HCT116 (cell line): ENCODE data around the gene SLC66A3. TPM values are rescaled to one million over a fixed set of nuclear protein-coding genes. Genes with fewer than 3 reads are reported as not detected.

ENCODE experiments used
- ATAC-seq: fragments of 200-7000 bp; cut with Tn5 transposase; 2 replicates; pipeline ENCODE4 v1.9.1; 2020; ENCODE audit warnings: mild to moderate bottlenecking, moderate library complexity
- BruUV-seq: library from RNA; stranded (reverse); fragments of 400-500 nt; replicated peaks from 2 replicates; lab custom pipeline; 2021; lab: Mats Ljungman, UMichigan
- CTCF ChIA-PET: fragments of 300-600 bp; sonication (Branson Sonifier 250); formaldehyde crosslinking; loops from one replicate; lab custom pipeline; 2021; ENCODE audit warnings: antibody characterized with exemption; lab: Charles Lee
- POLR2A ChIA-PET: fragments of 300-600, 350-600 bp; sonication (Branson Sonifier 250); formaldehyde crosslinking; loops from one replicate; lab custom pipeline; 2021; ENCODE audit warnings: antibody characterized with exemption; lab: Charles Lee
- RAD21 ChIA-PET, 2 experiments: fragments of 300-600 bp; sonication (Branson Sonifier 250); formaldehyde crosslinking; loops; one replicate each; lab custom pipeline; 2023; ENCODE audit warnings: low total read pairs in 2 of 2; ENCODE audit not compliant: uncharacterized antibody in 2 of 2, unreplicated experiment in 2 of 2, low non-redundant PET in 1 of 2; lab: Charles Lee
- DNase-seq: peaks from one replicate; pipeline ENCODE4 v3.0.0-alpha.2; 2010; ENCODE audit warnings: low read depth, low spot score
- H2AFZ ChIP-seq: fragments of 200-600 bp; shearing (Covaris generic), sonication (generic); 2 replicates; pipeline ENCODE4 v1.6.1; 2017; ENCODE audit warnings: low read depth, mixed run types, mixed read lengths, antibody characterized with exemption, low read length; ENCODE audit not compliant: poor library complexity, severe bottlenecking
- H3K27ac ChIP-seq: 2 replicates; pipeline ENCODE4 v1.5.1; 2012; ENCODE audit warnings: low read depth, low read length
- H3K27me3 ChIP-seq: fragments of 200-600 bp; sonication (generic); 2 replicates; pipeline ENCODE4 v1.6.1; 2016; ENCODE audit warnings: mixed run types, low read length, mixed read lengths; ENCODE audit not compliant: insufficient read depth
- H3K36me3 ChIP-seq, 2 experiments: fragments of 200-500 bp in 1 of 2; fragments of 200-600 bp in 1 of 2; sonication (Bioruptor generic) in 1 of 2; sonication (generic) in 1 of 2; 2 replicates each; pipeline versions ENCODE4 v1.5.1 to v1.6.1; 2014 to 2016; ENCODE audit warnings: low read length in 2 of 2, inconsistent platforms in 1 of 2, mixed read lengths in 1 of 2, mixed run types in 1 of 2; ENCODE audit not compliant: insufficient read depth in 2 of 2, control insufficient read depth in 1 of 2
- H3K4me1 ChIP-seq, 2 experiments: fragments of 200-600 bp in 1 of 2; sonication (generic) in 1 of 2; 2 replicates each; pipeline versions ENCODE4 v1.5.1 to v1.6.1; 2012 to 2017; ENCODE audit warnings: low read length in 2 of 2, inconsistent platforms in 1 of 2, mild to moderate bottlenecking in 1 of 2, mixed read lengths in 1 of 2, mixed run types in 1 of 2, moderate library complexity in 1 of 2; ENCODE audit not compliant: insufficient read depth in 2 of 2, control insufficient read depth in 1 of 2
- H3K4me2 ChIP-seq: fragments of 200-600 bp; sonication (generic); 2 replicates; pipeline ENCODE4 v1.6.1; 2017; ENCODE audit warnings: mixed run types, low read length, mixed read lengths
- H3K4me3 ChIP-seq, 2 experiments: fragments of 200-600 bp in 1 of 2; sonication (generic) in 1 of 2; replicated peaks in 1 of 2; 2 replicates each; pipeline ENCODE4 v1.5.1; 2011 to 2016; ENCODE audit warnings: low read length in 2 of 2, control low read depth in 1 of 2, low read depth in 1 of 2, mild to moderate bottlenecking in 1 of 2, mixed read lengths in 1 of 2, mixed run types in 1 of 2
- H3K79me2 ChIP-seq: fragments of 200-600 bp; sonication (generic); 2 replicates; pipeline ENCODE4 v1.6.1; 2017; ENCODE audit warnings: mild to moderate bottlenecking, mixed run types, low read length, moderate library complexity, mixed read lengths; ENCODE audit not compliant: insufficient read depth
- H3K9ac ChIP-seq: fragments of 200-600 bp; sonication (generic); 2 replicates; pipeline ENCODE4 v1.6.1; 2016; ENCODE audit warnings: low read length, mixed read lengths
- H3K9me2 ChIP-seq: fragments of 200-600 bp; sonication (generic), shearing (Covaris generic); 2 replicates; pipeline ENCODE4 v1.6.1; 2017; ENCODE audit warnings: mixed run types, mild to moderate bottlenecking, moderate library complexity; ENCODE audit not compliant: insufficient read depth
- H3K9me3 ChIP-seq, 2 experiments: fragments of 200-500 bp in 1 of 2; fragments of 200-600 bp in 1 of 2; sonication (Bioruptor generic) in 1 of 2; sonication (generic) in 1 of 2; 2 replicates each; pipeline ENCODE4 v1.6.1; 2014 to 2017; ENCODE audit warnings: low read length in 2 of 2, mixed read lengths in 2 of 2, inconsistent platforms in 1 of 2, low read depth in 1 of 2, mild to moderate bottlenecking in 1 of 2, mixed run types in 1 of 2, moderate library complexity in 1 of 2; ENCODE audit not compliant: control insufficient read depth in 1 of 2, insufficient read depth in 1 of 2
- H4K20me1 ChIP-seq: fragments of 200-600 bp; sonication (generic), shearing (Covaris generic); 2 replicates; pipeline ENCODE4 v1.6.1; 2017; ENCODE audit warnings: mixed run types, mild to moderate bottlenecking, moderate library complexity; ENCODE audit not compliant: insufficient read depth
- EZH2 ChIP-seq: fragments of 200-600 bp; sonication (generic); IDR thresholded peaks from 2 replicates; pipeline ENCODE4 v1.6.1; 2017; ENCODE audit warnings: antibody characterized with exemption, mixed run types
- JUND ChIP-seq: IDR thresholded peaks from 2 replicates; pipeline ENCODE4 v1.6.1; 2012
- POLR2A ChIP-seq: IDR thresholded peaks from 2 replicates; pipeline ENCODE4 v1.7.0; 2011; ENCODE audit warnings: borderline replicate concordance; ENCODE audit not compliant: insufficient read depth, insufficient read length; ENCODE audit errors: extremely low read depth
- SP1 ChIP-seq: IDR thresholded peaks from 2 replicates; pipeline ENCODE4 v1.6.1; 2012; ENCODE audit warnings: low read depth
- SRF ChIP-seq: IDR thresholded peaks from 2 replicates; pipeline ENCODE4 v1.6.1; 2012; ENCODE audit warnings: low read depth
- ZNF274 ChIP-seq: fragments of 200-500 bp; sonication (Bioruptor generic); IDR thresholded peaks from 2 replicates; pipeline ENCODE4 v1.6.1; 2014; ENCODE audit warnings: mild to moderate bottlenecking, low read depth, low read length, inconsistent platforms
- intact Hi-C: fragments of 100-400 bp; cut with micrococcal nuclease; formaldehyde crosslinking; loops from 2 replicates; pipeline ENCODE4 v1.10.0; 2022
- total RNA-seq: library from RNA; stranded (reverse); gene quantifications from one replicate; pipeline ENCODE4 v1.2.1, GENCODE V29; 2021; ENCODE audit not compliant: unreplicated experiment
- TF ChIP-seq, protein P1 (sequence below): IDR thresholded peaks from 2 replicates; pipeline ENCODE4 v1.6.1; 2011; ENCODE audit warnings: mild to moderate bottlenecking, low read length, moderate library complexity; ENCODE audit not compliant: insufficient replicate concordance; ENCODE audit errors: extremely low read depth
- TF ChIP-seq, protein P2 (sequence below): IDR thresholded peaks from 2 replicates; pipeline ENCODE4 v1.6.1; 2012
- TF ChIP-seq, protein P3 (sequence below), 3 experiments: fragments of 200-600 bp in 1 of 3; sonication (generic) in 1 of 3; IDR thresholded peaks in 2 of 3; conservative IDR thresholded peaks in 1 of 3; 2 replicates each; pipeline ENCODE4 v1.5.1; 2012 to 2017; ENCODE audit warnings: low read depth in 2 of 3, low read length in 2 of 3, antibody characterized with exemption in 1 of 3, borderline replicate concordance in 1 of 3, control low read depth in 1 of 3, mild to moderate bottlenecking in 1 of 3, mixed read lengths in 1 of 3, mixed run types in 1 of 3, moderate library complexity in 1 of 3; ENCODE audit not compliant: insufficient read depth in 1 of 3

SLC66A3 gene
- total RNA-seq, 1 experiment from 2014 or later, result 15.9 TPM

DNA sequence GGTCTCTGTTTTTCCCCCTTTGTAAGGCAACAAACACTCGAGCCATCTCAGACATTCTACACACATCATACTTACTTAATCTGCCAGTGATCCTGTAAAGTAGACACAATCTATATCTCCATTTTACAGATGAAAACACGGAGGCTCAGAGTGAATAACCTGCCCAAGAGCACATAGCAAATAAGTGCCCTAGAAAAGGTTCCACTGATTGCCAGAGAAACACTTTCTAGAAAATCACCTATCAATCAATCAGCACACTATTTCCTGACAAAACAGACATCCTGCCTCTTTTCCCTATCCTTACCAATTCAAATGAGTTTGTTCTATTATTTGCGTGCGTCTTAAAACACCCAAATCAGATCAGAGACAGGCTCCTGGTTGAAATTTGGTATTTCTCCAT is 23.9 kb downstream of the SLC66A3 start (continued):
- TF ChIP-seq, protein P1, sequence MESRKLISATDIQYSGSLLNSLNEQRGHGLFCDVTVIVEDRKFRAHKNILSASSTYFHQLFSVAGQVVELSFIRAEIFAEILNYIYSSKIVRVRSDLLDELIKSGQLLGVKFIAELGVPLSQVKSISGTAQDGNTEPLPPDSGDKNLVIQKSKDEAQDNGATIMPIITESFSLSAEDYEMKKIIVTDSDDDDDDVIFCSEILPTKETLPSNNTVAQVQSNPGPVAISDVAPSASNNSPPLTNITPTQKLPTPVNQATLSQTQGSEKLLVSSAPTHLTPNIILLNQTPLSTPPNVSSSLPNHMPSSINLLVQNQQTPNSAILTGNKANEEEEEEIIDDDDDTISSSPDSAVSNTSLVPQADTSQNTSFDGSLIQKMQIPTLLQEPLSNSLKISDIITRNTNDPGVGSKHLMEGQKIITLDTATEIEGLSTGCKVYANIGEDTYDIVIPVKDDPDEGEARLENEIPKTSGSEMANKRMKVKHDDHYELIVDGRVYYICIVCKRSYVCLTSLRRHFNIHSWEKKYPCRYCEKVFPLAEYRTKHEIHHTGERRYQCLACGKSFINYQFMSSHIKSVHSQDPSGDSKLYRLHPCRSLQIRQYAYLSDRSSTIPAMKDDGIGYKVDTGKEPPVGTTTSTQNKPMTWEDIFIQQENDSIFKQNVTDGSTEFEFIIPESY, result no peak
- TF ChIP-seq, protein P2, sequence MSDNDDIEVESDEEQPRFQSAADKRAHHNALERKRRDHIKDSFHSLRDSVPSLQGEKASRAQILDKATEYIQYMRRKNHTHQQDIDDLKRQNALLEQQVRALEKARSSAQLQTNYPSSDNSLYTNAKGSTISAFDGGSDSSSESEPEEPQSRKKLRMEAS, result no peak
- TF ChIP-seq POLR2A (no peak), EZH2 (no peak), ZNF274 (no peak)

DNA sequence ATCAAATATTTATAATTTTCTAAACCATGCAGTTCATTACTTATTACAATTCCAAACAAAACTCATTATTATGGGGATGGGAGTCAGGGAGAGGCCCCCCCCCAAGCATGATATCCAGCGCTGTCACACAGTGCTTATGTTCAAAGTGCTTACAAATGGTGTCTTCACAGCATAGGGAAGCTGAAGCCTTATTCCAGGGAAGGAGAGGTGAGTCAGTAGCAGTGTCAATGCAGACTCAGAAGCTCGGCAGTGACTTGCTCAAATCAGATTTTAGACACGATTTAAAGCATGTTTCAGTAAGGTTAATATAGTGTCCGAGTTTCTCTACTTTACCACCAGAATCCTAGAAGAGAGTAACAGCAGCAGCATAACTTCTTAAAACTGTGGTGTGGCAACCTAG is 24.6 kb downstream of the SLC66A3 start:
- ChIA-PET RAD21 (no interaction called here), CTCF (no interaction called here), POLR2A (no interaction called here)
- H3K4me1 ChIP-seq, result no peaks in the 10 kb centered on the region
- DNase-seq, result no peak
- no peak overlapping the region for H3K4me3 ChIP-seq
- no peak overlapping the region for H2AFZ ChIP-seq
- H4K20me1 ChIP-seq, result peaks cover 6% of the 10 kb centered on the region; the same call in 1 of the 2 replicates
- peaks cover 4 to 5% of the 10 kb centered on the region in 2 experiments; a peak in 1 of 4 replicates for H3K36me3 ChIP-seq
- no peaks in the 10 kb centered on the region for H3K79me2 ChIP-seq
- H3K9me3 ChIP-seq, result no peaks in the 10 kb centered on the region
- BruUV-seq, result no TSS peak
- H3K27me3 ChIP-seq, result no peaks in the 10 kb centered on the region
- no peak overlapping the region for H3K9ac ChIP-seq
- H3K27ac ChIP-seq, result no peak overlapping the region
- intact Hi-C loops, result no loop called here
- no peak overlapping the region for H3K4me2 ChIP-seq
- ATAC-seq, result no peak
- TF ChIP-seq SRF (no peak), SP1 (no peak), JUND (no peak)
- TF ChIP-seq, protein P3, sequence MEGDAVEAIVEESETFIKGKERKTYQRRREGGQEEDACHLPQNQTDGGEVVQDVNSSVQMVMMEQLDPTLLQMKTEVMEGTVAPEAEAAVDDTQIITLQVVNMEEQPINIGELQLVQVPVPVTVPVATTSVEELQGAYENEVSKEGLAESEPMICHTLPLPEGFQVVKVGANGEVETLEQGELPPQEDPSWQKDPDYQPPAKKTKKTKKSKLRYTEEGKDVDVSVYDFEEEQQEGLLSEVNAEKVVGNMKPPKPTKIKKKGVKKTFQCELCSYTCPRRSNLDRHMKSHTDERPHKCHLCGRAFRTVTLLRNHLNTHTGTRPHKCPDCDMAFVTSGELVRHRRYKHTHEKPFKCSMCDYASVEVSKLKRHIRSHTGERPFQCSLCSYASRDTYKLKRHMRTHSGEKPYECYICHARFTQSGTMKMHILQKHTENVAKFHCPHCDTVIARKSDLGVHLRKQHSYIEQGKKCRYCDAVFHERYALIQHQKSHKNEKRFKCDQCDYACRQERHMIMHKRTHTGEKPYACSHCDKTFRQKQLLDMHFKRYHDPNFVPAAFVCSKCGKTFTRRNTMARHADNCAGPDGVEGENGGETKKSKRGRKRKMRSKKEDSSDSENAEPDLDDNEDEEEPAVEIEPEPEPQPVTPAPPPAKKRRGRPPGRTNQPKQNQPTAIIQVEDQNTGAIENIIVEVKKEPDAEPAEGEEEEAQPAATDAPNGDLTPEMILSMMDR (IDR thresholded peaks at IDR 0.05 in 2 of 3, conservative IDR thresholded peaks at IDR 0.05 in 1 of 3; ENCODE audit: borderline replicate concordance in 1 of 3, insufficient read depth in 1 of 3, low read depth in 2 of 3, low read length in 2 of 3), result no peak
- no peaks in the 10 kb centered on the region for H3K9me2 ChIP-seq
